Measurements from ENCODE around the gene ZFAND5. TPM values are rescaled to one million over a fixed set of nuclear protein-coding genes. Genes with fewer than 3 reads are reported as not detected.

ZFAND5 gene
- total and polyA plus RNA-seq, 4 donors: 45.6 to 119 (median 61.9) TPM

- no peaks in the 10 kb centered on the region for H3K36me3 ChIP-seq (ENCODE audit: control insufficient read depth in 4 of 4, insufficient read depth in 3 of 4, low read depth in 1 of 4, low read length in 3 of 4)
- H3K4me1 ChIP-seq (ENCODE audit: control insufficient read depth in 4 of 4, insufficient read depth in 4 of 4, low read length in 3 of 4): no peaks in the 10 kb centered on the region
- 68% methylated on average over 3 of the region's 3 CpGs for WGBS
- no peak overlapping the region for H3K27ac ChIP-seq (ENCODE audit: low read depth in 1 of 2, low read length in 2 of 2)
- H3K9ac ChIP-seq (ENCODE audit: low read depth in 1 of 2, low read length in 2 of 2): no peak overlapping the region
- TF ChIP-seq EGR1 (IDR thresholded peaks at IDR 0.05; ENCODE audit: low read depth in 2 of 2): no peak
- TF ChIP-seq HNF4A (conservative IDR thresholded peaks at IDR 0.05): peak in 1 of 2 donors; percentile 8
- H3K4me3 ChIP-seq (ENCODE audit: low read depth in 1 of 3, low read length in 3 of 3): no peak overlapping the region
- no peaks in the 10 kb centered on the region for H3K9me3 ChIP-seq (ENCODE audit: control insufficient read depth in 4 of 4, low read length in 3 of 4)
- H3K27me3 ChIP-seq (ENCODE audit: control insufficient read depth in 4 of 4, insufficient read depth in 4 of 4, low read length in 3 of 4): no peaks in the 10 kb centered on the region
- DNase-seq (ENCODE audit: low spot score): no peak
Observed at GRCh38 chr9:72324974-72325373, 40.0 kb downstream of the ZFAND5 start.

GRCh38 chr9:72322678-72323077, 42.3 kb downstream of the ZFAND5 start:
- no peak overlapping the region for H3K4me3 ChIP-seq (ENCODE audit: low read depth in 1 of 3, low read length in 3 of 3)
- WGBS: 84% methylated on average over 3 of the region's 3 CpGs
- no peaks in the 10 kb centered on the region for H3K9me3 ChIP-seq (ENCODE audit: control insufficient read depth in 4 of 4, low read length in 3 of 4)
- TF ChIP-seq SP1 (IDR thresholded peaks at IDR 0.05): no peak
- no peak for TF ChIP-seq HNF4G (IDR thresholded peaks at IDR 0.05)
- no peak for TF ChIP-seq FOXA1 (IDR thresholded peaks at IDR 0.05)
- TF ChIP-seq REST (IDR thresholded peaks at IDR 0.05): no peak
- no peak for TF ChIP-seq FOXA2 (IDR thresholded peaks at IDR 0.05)
- no peak for TF ChIP-seq MAX (IDR thresholded peaks at IDR 0.05)
- no peak for TF ChIP-seq TAF1 (conservative IDR thresholded peaks at IDR 0.05)
- TF ChIP-seq GABPA (IDR thresholded peaks at IDR 0.05 in 1 of 2, conservative IDR thresholded peaks at IDR 0.05 in 1 of 2): no peak
- TF ChIP-seq NR2F2 (IDR thresholded peaks at IDR 0.05): no peak
- no peak overlapping the region for H3K9ac ChIP-seq (ENCODE audit: low read depth in 1 of 2, low read length in 2 of 2)
- H3K36me3 ChIP-seq (ENCODE audit: control insufficient read depth in 4 of 4, insufficient read depth in 3 of 4, low read depth in 1 of 4, low read length in 3 of 4): no peaks in the 10 kb centered on the region
- no peaks in the 10 kb centered on the region for H3K4me1 ChIP-seq (ENCODE audit: control insufficient read depth in 4 of 4, insufficient read depth in 4 of 4, low read length in 3 of 4)
- H3K27ac ChIP-seq (ENCODE audit: low read depth in 1 of 2, low read length in 2 of 2): no peak overlapping the region
- H3K27me3 ChIP-seq (ENCODE audit: control insufficient read depth in 4 of 4, insufficient read depth in 4 of 4, low read length in 3 of 4): no peaks in the 10 kb centered on the region
- no peak for DNase-seq (ENCODE audit: low spot score)

GRCh38 chr9:72322259-72322658, 42.7 kb downstream of the ZFAND5 start:
- TF ChIP-seq FOXA1 (IDR thresholded peaks at IDR 0.05): no peak
- no peak for TF ChIP-seq REST (IDR thresholded peaks at IDR 0.05)
- no peak for TF ChIP-seq ATF3 (IDR thresholded peaks at IDR 0.05)
- TF ChIP-seq HNF4G (IDR thresholded peaks at IDR 0.05): no peak

More at GRCh38 chr9:72322259-72322658, 42.7 kb downstream of the ZFAND5 start:
- Histone ChIP-seq H3K27ac (ENCODE audit: low read depth in 1 of 2, low read length in 2 of 2) (no peak overlapping the region), H3K4me3 (ENCODE audit: low read depth in 1 of 3, low read length in 3 of 3) (no peak overlapping the region), H3K9me3 (ENCODE audit: control insufficient read depth in 4 of 4, low read length in 3 of 4) (no peaks in the 10 kb centered on the region), H3K9ac (ENCODE audit: low read depth in 1 of 2, low read length in 2 of 2) (no peak overlapping the region), H3K27me3 (ENCODE audit: control insufficient read depth in 4 of 4, insufficient read depth in 4 of 4, low read length in 3 of 4) (no peaks in the 10 kb centered on the region), H3K36me3 (ENCODE audit: control insufficient read depth in 4 of 4, insufficient read depth in 3 of 4, low read depth in 1 of 4, low read length in 3 of 4) (no peaks in the 10 kb centered on the region), H3K4me1 (ENCODE audit: control insufficient read depth in 4 of 4, insufficient read depth in 4 of 4, low read length in 3 of 4) (no peaks in the 10 kb centered on the region)
- WGBS: 91% methylated on average over 2 of the region's 2 CpGs
- no peak for DNase-seq (ENCODE audit: low spot score)

All from liver (tissue), 9 donors.